ENCODE results near the gene ALDH1A1.

DNA sequence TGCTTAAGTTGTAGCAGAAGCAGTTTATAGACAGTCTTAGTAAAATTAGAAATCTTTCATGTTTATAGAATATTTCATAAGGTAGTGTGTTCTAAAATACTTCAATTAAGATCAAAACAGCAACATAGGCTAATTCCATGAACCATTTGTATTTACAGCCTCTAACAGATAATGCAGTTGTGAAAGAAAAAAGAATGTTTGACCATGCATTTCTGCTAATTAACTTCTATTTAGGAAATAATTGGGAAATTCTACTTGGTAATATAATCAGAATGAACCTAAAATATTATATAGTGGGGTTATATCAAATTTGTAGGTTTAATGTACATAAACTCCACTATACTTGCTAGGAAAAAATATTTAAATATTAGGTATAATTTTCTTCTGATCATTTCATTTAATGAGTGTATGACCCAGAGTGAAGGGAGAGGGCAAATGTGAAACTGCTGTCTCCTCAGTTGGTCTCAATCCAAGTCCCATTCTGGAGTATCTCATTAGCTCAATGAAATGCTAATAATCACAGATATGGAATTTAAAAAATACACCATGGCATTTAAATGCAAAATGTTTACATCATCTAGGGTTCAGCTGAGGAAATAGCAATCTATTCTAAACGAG is 34.9 kb downstream of the ALDH1A1 start:
- TF ChIP-seq EZH2phosphoT487 (IDR thresholded peaks at IDR 0.05; ENCODE audit: low read length) (no peak), CTCF (IDR thresholded peaks at IDR 0.05; ENCODE audit: low read length) (no peak)
